OCI-LY7 (cell line): ENCODE data around the gene GALNT12. TPM values are rescaled to one million over a fixed set of nuclear protein-coding genes. Genes with fewer than 3 reads are reported as not detected.

Experiments
- BruUV-seq: library from RNA; stranded (reverse); fragments of 400-500 nt; replicated peaks from 2 replicates; lab custom pipeline; 2021; lab: Mats Ljungman, UMichigan
- CTCF ChIA-PET: fragments of 300-600 bp; sonication (Branson Sonifier 250); formaldehyde crosslinking; loops from one replicate; lab custom pipeline; 2022; ENCODE audit warnings: antibody characterized with exemption; ENCODE audit not compliant: unreplicated experiment; lab: Charles Lee
- POLR2A ChIA-PET: fragments of 300-600 bp; sonication (Branson Sonifier 250); formaldehyde crosslinking; loops from one replicate; lab custom pipeline; 2022; ENCODE audit warnings: antibody characterized with exemption; lab: Charles Lee
- DNase-seq: peaks from one replicate; pipeline ENCODE4 v3.0.0-alpha.2; 2015; ENCODE audit warnings: low spot score
- H2AFZ ChIP-seq: fragments of 200-600 bp; sonication (generic), shearing (Covaris generic); 2 replicates; pipeline ENCODE4 v1.6.1; 2014; ENCODE audit warnings: mild to moderate bottlenecking, antibody characterized with exemption, low read length, moderate library complexity
- H3K27ac ChIP-seq: fragments of 200-600 bp; sonication (generic); 2 replicates; pipeline ENCODE4 v1.5.1; 2014; ENCODE audit warnings: mixed run types, low read depth, mild to moderate bottlenecking, moderate library complexity, low read length, inconsistent platforms; ENCODE audit not compliant: poor library complexity, severe bottlenecking
- H3K36me3 ChIP-seq: fragments of 200-600 bp; sonication (generic); 2 replicates; pipeline ENCODE4 v1.6.1; 2014; ENCODE audit warnings: mild to moderate bottlenecking, antibody characterized with exemption, low read length, moderate library complexity, mixed read lengths; ENCODE audit not compliant: insufficient read depth
- H3K4me1 ChIP-seq: fragments of 200-600 bp; sonication (generic); 2 replicates; pipeline ENCODE4 v1.5.1; 2014; ENCODE audit warnings: mild to moderate bottlenecking, low read length; ENCODE audit not compliant: insufficient read depth, poor library complexity, severe bottlenecking
- H3K4me2 ChIP-seq: fragments of 200-600 bp; sonication (generic); 2 replicates; pipeline ENCODE4 v1.6.1; 2014; ENCODE audit warnings: mild to moderate bottlenecking, low read length
- H3K4me3 ChIP-seq: fragments of 200-600 bp; sonication (generic); 2 replicates; pipeline ENCODE4 v1.5.1; 2014; ENCODE audit warnings: mild to moderate bottlenecking, low read depth, low read length; ENCODE audit not compliant: poor library complexity, severe bottlenecking
- H3K79me2 ChIP-seq: fragments of 200-600 bp; sonication (generic); 2 replicates; pipeline ENCODE4 v1.6.1; 2016; ENCODE audit warnings: low read depth, mild to moderate bottlenecking, low read length, moderate library complexity, mixed read lengths; ENCODE audit not compliant: insufficient read depth
- H3K9me2 ChIP-seq: fragments of 200-600 bp; sonication (generic); 2 replicates; pipeline ENCODE4 v1.6.1; 2016; ENCODE audit warnings: mild to moderate bottlenecking, low read length, mixed read lengths; ENCODE audit not compliant: insufficient read depth
- H3K9me3 ChIP-seq: fragments of 200-600 bp; sonication (generic); 2 replicates; pipeline ENCODE4 v1.6.1; 2014; ENCODE audit warnings: mild to moderate bottlenecking, mixed run types, low read length, mixed read lengths
- H4K20me1 ChIP-seq: fragments of 200-600 bp; sonication (generic); 2 replicates; pipeline ENCODE4 v1.6.1; 2014; ENCODE audit warnings: mild to moderate bottlenecking, antibody characterized with exemption, low read length, moderate library complexity, mixed read lengths; ENCODE audit not compliant: insufficient read depth
- EZH2phosphoT487 ChIP-seq: fragments of 200-600 bp; sonication (generic); IDR thresholded peaks from 2 replicates; pipeline ENCODE4 v1.6.1; 2018; ENCODE audit warnings: low read depth, borderline replicate concordance, mild to moderate bottlenecking, mixed run types, antibody characterized with exemption, low read length, moderate library complexity, mixed read lengths
- intact Hi-C: fragments of 100-400 bp; cut with micrococcal nuclease; formaldehyde crosslinking; loops from one replicate; pipeline ENCODE4 v1.10.0; 2022; ENCODE audit not compliant: unreplicated experiment
- total RNA-seq, 2 experiments: library from RNA; depleted of rRNA in 1 of 2; stranded (reverse); fragments of >200 nt in 1 of 2; shearing (Covaris generic) in 1 of 2; gene quantifications; 2 replicates each; pipeline ENCODE4 v1.2.3, GENCODE V29; 2014 to 2022
- TF ChIP-seq, protein P1 (sequence below): fragments of 200-600 bp; sonication (generic); conservative IDR thresholded peaks from 2 replicates; pipeline ENCODE4 v1.5.1; 2014; ENCODE audit warnings: mild to moderate bottlenecking, antibody characterized with exemption, low read length, moderate library complexity, mixed read lengths

GALNT12 gene
- total RNA-seq, 2 experiments from 2014 or later, result 5.5 to 9.7 TPM

DNA sequence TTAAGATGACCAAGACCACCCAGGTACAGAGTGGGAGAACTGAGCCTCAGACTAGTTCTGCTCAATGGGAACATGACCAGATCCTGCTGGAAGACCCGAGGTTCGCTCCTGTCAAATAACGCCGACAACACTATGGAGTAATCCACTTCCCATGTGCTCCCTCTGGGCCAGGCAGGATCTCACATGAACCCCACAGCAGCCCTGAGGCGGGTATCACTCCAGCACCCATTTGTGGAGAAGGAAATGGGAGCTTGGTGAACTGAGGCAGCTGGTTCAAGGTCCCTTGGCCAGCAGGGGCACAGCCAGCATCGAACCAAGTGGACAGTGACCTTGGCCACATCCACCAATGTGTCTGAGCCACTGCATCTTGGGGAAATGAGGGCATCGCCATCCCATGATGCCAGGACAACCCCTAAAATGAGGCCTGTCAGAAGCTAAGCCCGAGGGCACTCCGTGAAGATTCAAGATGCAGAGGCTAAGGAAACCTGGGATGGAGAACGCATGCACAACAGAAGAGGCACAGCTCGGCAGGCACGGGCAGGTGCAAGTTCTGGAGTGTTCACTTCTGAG is 19.6 kb upstream of the GALNT12 start:
- TF ChIP-seq, protein P1, sequence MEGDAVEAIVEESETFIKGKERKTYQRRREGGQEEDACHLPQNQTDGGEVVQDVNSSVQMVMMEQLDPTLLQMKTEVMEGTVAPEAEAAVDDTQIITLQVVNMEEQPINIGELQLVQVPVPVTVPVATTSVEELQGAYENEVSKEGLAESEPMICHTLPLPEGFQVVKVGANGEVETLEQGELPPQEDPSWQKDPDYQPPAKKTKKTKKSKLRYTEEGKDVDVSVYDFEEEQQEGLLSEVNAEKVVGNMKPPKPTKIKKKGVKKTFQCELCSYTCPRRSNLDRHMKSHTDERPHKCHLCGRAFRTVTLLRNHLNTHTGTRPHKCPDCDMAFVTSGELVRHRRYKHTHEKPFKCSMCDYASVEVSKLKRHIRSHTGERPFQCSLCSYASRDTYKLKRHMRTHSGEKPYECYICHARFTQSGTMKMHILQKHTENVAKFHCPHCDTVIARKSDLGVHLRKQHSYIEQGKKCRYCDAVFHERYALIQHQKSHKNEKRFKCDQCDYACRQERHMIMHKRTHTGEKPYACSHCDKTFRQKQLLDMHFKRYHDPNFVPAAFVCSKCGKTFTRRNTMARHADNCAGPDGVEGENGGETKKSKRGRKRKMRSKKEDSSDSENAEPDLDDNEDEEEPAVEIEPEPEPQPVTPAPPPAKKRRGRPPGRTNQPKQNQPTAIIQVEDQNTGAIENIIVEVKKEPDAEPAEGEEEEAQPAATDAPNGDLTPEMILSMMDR, result no peak
- TF ChIP-seq EZH2phosphoT487, result no peak
- Histone ChIP-seq H3K4me2 (no peak overlapping the region), H3K4me1 (peaks cover 4% of the 10 kb centered on the region), H3K27ac (no peak overlapping the region), H3K4me3 (no peak overlapping the region), H3K79me2 (no peaks in the 10 kb centered on the region), H3K36me3 (0 out of 2 replicates have a peak, but pooled peaks cover 4% of the 10 kb centered on the region), H3K9me3 (no peaks in the 10 kb centered on the region), H2AFZ (no peak overlapping the region), H4K20me1 (peaks cover 13% of the 10 kb centered on the region; the same call in 1 of the 2 replicates), H3K9me2 (no peaks in the 10 kb centered on the region)
- DNase-seq, result no peak
- intact Hi-C loops, result loop anchor here (10.0 kb wide), 1 partner anchor 413 kb away; no protein-coding TSS in a partner anchor
- ChIA-PET POLR2A (no interaction called here), CTCF (no interaction called here)
- BruUV-seq, result no TSS peak

DNA sequence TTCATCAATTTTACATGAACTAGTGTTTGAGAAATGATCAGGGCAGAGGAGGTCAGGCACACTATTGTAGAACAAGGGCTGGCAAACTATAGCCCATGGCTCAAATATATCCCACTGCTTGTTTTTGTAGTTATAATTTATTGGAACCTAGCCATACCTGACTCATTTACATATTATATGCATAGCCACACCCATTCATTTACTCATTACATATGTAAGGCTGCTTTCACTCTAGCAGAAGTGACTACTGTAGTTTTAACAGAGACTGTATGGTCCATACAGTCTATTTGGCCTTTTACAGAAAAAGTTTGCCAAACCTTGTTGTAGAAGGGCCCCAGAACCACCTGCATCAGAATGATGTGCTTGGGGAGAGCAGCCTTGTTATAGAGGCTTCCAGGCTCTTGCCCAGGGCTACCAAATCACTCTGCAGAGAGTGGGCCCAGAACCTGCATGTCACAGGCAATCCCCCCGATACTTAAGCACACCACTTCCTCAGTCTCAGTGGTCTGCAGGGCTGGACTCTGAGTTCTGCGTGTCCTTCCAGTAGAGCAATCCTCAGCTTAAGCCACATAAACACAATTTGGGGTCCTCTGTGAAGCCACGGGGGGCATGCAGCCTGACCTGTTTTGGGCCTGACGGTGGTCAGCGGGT is 17.9 kb upstream of the GALNT12 start:
- no peak overlapping the region for H2AFZ ChIP-seq

More for the DNA sequence above, 17.9 kb upstream of the GALNT12 start:
- Histone ChIP-seq H3K9me2 (no peaks in the 10 kb centered on the region), H3K27ac (no peak overlapping the region), H3K4me2 (no peak overlapping the region), H3K36me3 (0 out of 2 replicates have a peak, but pooled peaks cover 4% of the 10 kb centered on the region), H4K20me1 (peaks cover 13% of the 10 kb centered on the region; the same call in 1 of the 2 replicates), H3K9me3 (no peaks in the 10 kb centered on the region), H3K79me2 (no peaks in the 10 kb centered on the region), H3K4me3 (no peak overlapping the region), H3K4me1 (peaks cover 9% of the 10 kb centered on the region)
- POLR2A ChIA-PET, result interaction anchor here (0.7 to 1.0 kb wide), 2 partner anchors 136 to 205 kb away, joined by 3 to 4 read pairs; no protein-coding TSS in a partner anchor
- CTCF ChIA-PET, result no interaction called here
- intact Hi-C loops, result loop anchor here (10.0 kb wide), 1 partner anchor 415 kb away; no protein-coding TSS in a partner anchor
- DNase-seq, result no peak
- BruUV-seq, result no TSS peak
- TF ChIP-seq, protein P1, result no peak
- no peak for TF ChIP-seq EZH2phosphoT487
